COLO829 (cell line): ENCODE results near the gene TNPO2.
A peak's percentile ranks its signal among the peaks of the same experiment; 100 is the strongest.
"Not testable (repeated sequence)": the region's sequence is repeated elsewhere in the genome, so short reads cannot be mapped to it uniquely, and the experiment has no call there.

Experiments
- DNase-seq: peaks from one replicate; pipeline ENCODE4 v3.0.0; 2012; ENCODE audit warnings: low spot score

The TNPO2 gene

DNA sequence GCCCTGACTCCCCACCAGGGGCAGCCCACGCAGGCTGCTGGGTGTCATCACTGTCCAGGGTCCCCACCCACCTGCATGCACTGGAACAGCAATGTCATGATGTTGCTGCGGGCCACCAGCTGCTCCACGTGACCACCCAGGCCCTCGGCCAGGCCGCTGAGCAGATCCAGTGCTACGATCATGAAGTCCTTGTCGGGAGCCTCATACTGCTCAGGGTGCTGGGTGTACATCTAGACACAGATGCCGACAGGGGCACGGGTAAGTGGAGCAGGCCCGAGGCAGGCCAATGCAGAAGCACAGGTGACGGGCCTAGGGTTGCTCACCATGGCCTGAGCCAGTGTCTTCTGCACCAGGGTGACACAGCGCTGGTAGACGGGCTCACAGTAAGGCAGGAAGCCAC lies 18.6 kb downstream of the TNPO2 start:
- DNase-seq: no peak

DNA sequence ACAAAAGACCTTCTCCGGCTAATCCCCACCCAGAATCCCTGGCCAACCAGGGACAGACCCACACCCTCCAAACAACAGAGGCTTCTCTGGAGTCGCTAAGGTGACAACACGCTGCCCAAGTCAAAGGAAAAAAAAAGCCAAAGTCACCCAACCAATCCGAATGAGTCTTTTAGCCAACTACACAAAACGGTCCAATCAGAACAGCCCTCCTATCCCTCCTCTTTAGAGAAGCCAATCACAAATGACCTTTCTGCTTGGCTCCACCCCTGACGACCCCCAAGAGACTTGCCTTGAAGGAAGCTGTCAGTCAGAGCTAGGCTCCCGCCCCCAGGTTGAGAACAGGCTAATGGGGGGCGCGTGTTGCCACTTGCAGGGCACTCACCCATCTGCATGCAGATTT lies 20.7 kb downstream of the TNPO2 start:
- DNase-seq: peak; percentile 69

DNA sequence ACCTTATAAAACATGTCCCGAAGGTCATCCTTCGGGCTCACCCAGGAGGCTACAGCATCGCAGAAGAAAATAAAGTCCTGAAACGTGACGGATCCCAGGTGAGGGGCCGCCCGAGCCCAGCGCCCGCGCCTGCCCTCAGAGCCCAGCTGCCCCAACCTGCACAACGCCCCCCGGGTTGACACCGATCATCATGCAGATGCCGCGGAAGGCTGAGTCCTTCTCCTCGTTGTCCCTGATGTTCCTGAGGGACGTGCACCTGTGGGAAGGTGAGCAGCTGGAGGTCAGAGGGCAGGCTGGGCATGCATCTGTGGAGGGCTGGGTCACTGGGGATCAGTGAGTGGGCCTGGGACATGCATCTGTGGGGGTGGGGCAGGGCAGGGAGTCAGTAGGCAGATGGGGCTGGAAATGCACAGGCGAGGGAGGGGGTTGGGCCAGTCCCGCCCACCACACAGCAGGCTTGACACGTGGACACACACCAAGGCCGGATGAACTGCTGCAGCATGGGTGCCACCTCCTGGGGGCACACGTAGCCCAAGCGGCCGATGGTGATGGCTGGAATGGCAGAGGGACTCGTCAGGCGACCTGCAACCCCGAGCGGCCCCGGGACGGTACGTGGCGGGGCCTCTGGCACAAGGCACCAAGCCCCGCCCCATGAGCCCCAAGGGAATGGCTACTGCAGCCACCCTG lies 22.0 kb downstream of the TNPO2 start:
- DNase-seq: no peak

DNA sequence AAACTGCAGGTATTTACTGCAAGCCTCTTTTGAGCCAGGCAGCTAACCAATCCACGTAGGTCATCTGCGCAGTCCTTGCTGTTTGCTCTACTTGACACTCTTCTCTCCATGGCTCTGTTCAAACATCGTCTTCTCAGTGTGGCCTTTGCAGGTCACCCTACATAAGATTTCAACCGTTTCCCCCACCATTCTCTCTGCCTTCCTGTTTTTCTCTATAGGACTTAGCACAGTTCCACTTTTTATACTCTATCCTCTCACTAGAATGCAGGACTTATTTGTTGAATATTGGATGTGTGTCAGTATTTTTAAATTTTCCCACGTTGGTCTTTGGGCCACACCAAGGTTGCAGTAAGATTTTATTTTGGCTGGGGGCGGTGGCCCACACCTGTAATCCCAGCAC lies 25.6 kb downstream of the TNPO2 start:
- no peak for DNase-seq

DNA sequence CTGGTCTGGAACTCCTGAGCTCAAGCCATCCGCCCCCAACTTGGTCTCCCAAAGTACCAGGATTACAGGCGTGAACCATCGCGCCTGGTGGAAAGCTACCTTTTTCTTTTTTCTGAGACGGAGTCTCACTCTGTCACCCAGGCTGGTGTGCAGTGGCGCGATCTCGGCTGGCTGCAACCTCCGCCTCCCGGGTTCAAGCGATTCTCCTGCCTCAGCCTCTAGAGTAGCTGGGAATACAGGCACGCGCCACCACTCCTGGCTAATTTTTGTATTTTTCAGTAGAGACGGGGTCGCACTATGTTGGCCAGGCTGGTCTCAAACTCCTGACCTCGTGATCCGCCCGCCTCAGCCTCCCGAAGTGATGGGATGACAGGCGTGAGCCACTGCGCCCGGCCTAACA lies 26.3 kb downstream of the TNPO2 start:
- not testable (repeated sequence) for DNase-seq

DNA sequence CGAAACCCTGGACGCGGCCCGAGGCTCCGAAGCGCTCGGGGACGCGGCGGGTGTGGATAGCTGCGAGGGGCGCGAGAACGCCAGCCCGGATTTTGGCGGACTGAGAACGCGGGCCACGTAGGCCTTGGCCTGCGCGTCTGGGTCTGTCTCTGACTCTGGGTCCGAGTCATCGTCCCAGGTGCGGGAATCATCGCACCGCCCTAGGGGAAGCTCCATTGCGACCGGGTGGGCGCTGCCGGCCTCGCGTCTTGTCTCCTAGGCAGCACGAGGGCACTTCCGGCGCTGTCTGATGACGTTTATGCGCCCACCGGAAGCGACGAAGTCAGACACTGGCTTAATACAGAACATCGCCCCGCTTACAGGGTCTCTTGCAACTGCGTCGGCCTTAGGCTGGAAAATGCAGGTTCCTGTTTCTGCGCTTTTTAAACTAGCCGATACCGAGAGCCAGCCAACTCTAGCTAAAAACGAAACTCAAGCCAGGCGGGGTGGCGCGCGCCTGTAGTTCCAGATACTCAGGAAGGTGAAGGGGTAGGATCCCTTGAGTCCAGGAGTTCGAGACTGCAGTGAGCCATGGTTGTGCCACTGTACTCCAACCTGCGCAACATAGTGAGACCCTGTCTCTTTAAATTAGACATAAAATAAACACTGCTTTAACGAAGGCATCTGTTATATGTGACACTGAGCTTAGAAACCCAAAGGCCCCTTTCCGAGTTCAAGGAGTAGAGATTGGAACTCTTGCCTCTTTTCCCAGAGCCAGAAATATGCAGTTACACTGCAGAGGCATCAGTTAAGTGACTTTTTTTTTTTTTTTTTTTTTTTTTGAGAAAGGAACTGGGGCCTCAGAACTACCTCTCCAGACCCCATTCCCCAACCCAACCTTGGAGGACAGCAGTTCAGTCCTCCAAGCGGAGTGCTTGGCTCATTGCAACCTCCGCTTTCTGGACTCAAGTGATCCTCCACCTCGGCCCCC lies 27.1 kb downstream of the TNPO2 start, which contains the start of gene FBXW9:
Gene FBXW9 (minus strand): TSS at position 266 of the 970 bp plus-strand sequence. CDS start 50 bp downstream, at position 216.
- peak; percentile 92 for DNase-seq

DNA sequence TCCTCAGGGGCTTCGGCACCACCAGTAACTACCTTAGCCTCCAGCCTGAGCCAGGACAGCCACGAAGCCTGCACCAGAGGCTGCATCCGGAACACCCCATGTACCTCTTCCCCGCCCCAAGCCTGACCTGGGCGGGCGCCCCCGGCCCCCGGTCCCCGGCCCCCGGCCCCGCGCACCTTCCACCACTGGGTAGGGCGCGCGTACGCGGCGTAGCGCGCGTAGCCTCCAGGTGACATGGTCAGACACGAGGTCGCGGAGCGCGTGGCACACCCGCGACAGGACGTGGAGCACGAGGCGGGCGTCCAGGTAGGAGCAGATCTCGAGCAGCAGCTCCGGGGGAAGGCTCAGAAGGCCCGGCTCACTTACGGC lies 27.8 kb downstream of the TNPO2 start:
- no peak for DNase-seq

DNA sequence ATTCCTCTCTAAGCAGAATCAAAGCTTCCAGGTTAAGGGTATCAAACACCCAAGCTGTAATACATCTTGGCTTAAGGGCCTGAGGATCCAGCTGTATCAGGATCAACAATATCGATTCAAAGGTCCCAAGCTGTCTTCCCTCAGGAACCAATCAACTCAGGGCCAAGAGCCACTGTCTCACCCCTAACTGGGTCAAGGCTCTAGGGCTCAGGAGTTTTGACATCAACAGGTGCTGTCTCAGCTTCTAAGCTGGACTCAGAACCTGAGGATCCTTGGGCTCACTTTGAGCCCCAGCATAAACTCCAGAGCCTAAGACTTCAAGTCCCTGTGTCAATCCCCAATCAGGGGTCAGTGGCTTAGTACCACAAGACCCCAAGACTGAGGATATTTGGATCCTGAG lies 28.2 kb downstream of the TNPO2 start:
- DNase-seq: no peak

DNA sequence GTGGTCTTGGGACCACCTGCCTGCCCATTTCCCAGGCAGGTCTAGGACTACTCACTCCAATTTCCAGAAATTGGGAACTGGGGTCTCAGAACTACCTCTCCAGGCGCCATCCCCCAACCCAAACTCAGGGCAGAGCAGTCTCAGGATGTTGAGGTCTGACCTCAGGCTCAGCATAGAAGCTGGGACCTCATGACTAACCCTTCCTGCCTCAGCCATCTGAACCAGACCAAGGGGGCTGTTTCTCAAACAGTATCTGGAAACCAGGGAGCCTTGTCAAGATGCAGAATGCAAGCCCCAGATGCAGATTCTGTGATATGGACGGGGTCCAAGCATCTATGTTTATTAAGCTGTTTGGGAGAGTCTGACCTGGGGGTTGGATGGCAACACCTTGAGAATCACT lies 28.6 kb downstream of the TNPO2 start:
- no peak for DNase-seq

DNA sequence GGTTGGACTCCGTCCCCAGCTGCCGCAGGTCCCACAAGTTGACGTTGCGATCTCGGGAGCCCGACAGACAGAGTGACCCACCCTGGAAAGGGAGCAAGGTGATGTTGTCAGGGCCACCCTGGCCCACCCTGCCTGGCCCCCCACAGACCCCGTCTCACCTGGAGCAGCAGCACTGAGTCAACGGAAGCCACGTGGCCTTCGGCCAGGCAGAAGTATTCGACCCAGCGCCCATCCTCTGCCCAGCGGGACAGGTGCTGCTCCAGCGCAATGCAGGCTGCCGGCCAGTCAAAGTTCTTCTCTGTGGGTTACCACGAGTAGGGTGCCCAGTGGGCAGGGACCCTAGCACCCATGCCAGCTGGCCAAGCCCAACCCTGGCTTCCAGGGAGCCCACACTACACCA lies 29.1 kb downstream of the TNPO2 start:
- DNase-seq: no peak

DNA sequence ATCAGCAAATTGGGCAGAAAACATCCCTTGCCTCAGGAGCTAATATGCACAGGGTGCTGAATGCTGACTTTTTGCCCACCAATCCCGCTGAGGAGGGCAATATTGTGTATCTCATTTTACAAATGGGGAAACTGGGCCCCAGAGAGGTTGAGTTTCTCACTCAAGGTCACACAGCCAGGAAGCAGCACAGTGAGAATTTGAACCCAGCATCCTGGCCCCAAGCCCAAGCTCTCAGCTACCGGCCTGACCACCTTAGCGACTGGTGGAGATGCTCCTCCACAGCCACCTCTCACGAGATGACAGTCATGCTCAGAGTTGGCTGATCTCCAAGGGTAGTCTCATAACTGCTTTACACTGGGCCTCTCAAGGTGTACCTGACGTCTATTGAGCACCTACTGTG lies 30.8 kb downstream of the TNPO2 start:
- no peak for DNase-seq

DNA sequence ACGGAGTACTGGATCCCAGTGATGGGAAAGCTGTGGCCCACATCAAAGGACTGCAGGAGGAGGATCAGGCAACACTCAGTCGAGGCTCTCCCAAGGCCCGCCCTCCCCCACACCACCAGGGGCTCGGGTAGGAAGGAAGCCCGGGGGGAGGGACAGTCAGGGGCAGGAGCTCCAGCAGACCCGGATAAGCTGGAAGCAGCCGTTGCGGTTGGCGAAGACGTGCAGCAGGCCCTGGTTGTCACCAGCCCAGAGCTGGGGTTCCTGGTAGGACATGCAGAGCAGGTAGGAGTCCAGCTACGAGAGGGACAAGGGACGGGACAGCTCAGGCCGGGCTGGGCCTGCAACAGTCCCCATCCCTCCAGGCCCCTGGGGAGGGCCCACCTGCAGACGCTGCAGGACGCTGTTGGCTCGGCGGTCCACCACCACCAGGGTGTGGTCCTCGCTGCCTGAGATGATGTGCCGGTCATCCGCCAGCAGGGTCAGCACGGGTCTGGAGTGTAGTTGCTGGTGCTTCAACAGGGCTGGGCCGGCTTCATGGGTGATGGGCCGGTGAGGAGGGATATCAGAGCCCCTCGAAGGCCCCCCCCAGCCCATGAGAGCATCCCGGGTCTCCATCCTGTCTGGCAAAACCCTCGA lies 34.0 kb downstream of the TNPO2 start:
- DNase-seq: no peak

DNA sequence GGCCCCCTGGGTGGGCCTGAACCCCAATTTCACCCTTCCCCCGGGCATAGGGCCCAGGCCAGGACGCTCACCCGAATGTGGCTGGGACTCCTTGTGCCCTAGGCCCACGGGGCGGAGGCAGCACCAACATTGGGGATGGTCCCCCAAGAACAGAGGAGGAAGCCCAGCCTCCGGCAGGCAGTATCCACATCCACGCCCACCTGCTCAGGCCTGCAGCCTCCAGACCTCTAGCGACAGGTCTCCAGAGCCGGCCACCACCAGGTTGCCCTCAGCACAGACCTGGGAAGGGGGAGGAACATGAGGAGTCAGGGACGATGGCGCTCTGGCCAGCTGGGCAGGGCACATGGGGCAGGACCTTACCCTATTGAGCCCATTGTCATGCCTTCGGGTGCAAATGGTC lies 34.7 kb downstream of the TNPO2 start:
- no peak for DNase-seq

DNA sequence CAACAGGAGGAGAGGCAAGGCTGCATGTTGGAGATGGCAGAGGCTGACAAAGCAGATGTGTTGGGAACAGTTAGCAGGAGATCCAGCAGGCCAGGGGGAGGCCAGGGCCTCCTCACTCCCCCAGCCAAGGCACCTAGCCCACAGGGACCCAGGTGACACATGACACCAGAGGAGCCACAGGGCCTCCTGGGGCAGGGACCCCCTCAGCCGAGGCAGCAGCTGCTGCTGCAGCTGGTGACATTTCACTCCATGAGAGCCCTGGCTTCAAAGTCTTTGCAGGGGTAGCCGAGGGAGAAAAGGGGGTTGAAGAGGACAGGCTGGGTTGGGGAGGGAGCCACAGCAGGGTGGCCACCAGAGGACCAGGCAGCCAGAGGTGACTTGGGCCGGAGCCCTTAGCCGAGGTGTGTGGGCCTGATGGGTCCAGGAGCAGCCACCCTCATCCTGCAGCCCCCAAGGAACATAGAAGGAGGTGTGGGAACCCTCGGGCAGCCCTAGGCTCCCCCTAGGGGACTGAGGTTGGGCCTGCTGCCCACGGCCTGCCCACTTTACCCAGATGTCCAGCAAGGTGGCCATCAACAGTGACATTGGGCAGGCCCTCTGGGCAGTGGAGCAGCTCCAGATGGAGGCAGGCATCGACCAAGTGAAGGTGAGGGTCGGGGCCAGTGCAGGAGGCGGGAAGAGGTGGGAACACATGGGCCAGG lies 36.1 kb downstream of the TNPO2 start, which contains the start of gene GNG14:
Gene GNG14 (plus strand): TSS at position 503 of the 701 bp plus-strand sequence. CDS start 51 bp downstream, at position 554.
- DNase-seq: no peak

DNA sequence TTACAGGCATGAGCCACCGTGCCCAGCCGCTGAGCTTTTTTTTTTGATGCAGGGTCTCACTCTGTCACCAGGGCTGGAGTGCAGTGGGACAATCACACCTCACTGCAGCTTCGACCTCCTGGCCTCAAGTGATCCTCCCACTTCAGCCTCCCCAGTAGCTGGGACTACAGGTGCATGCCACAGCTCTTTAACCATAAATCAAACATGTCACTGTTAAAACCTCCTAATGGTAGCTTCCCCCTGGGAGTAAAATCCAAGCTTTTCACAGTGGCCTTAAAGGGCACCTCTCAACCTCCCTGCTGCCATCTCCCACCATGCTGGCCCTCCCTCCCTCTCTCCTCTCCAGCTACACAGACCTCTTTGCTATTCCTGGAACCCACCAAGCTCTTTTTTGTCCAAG lies 37.9 kb downstream of the TNPO2 start:
- DNase-seq: no peak

DNA sequence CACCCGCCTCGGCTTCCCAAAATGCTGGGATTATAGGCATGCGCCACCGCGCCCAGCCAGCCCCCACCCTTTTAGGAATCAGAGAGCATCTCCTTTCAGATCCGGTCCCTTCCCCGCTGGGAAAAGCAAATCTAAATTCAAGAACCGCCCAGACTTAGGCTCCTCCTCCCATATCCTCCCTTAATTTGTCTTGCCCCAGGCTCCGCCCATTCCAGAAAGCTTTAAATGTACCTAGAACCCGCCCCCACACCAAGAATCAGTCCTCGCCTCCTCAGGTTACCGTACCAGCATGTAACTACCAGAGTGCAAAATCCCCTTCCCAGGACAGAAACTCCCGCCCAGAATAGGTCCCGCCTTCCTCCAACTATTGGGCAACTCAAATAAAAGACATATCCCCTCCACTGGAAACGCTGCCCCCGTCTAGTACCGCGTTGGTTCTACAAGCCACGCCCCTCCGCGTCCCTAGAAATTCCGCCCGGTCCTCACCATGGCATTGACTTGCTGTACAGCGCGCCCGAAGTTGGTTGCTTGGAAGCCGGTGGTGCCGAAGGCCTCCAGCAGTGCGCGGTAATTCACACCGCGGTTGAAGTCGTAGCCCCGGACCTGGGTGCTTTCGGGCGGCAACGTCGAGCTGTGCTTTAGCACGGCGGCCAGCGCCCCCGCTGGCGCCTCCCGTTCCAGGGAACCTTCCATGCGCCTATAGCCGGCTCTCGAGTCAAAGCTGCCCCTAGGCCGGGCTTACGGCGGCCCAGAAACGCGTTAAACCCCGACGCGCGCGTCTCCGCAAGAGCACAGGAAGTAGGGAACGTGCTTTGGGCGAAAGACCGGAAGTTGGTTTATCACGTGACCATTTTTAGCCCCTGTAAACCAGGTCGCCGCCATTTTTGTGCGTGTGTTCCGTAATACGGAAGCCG lies 42.4 kb downstream of the TNPO2 start, which contains the start of gene DHPS:
Gene DHPS (minus strand): TSS at position 807 of the 914 bp plus-strand sequence. CDS start 114 bp downstream, at position 693.
- DNase-seq: peak; percentile 98

DNA sequence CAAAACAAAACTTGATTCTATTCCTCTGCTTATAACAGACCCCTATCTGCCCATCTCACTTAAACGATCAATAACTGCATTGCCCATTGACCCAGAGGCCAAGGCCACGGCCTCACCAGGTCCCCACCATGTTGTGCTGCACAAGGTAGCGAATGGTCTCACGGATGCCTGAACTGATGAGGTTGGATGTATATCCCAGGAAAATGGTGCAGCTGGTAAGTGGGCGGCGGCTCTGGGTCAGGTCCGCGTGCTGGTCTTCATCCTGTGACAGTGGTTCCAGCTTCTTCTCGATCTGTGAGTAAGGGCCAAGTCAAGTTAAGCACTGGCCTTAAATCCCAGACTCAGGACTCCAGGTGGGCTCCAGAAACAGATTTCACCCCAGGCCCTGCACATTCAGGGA lies 43.7 kb downstream of the TNPO2 start:
- no peak for DNase-seq

DNA sequence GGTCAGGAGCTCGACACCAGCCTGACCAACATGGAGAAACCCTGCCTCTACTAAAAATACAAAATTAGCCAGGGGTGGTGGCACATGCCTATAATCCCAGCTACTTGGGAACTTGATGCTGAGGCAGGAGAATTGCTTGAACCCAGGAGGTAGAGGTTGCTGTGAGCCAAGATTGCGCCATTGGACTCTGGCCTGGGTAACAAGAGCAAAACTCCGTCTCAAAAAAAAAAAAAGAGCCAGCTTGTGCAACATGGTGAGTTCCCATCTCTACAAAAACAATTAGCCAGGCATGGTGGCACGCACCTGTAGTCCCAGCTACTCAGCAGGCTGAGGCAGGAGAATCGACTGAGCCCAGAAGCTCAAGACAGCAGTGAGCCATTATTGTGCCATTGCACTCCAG lies 45.7 kb downstream of the TNPO2 start:
- DNase-seq: not testable (repeated sequence)

DNA sequence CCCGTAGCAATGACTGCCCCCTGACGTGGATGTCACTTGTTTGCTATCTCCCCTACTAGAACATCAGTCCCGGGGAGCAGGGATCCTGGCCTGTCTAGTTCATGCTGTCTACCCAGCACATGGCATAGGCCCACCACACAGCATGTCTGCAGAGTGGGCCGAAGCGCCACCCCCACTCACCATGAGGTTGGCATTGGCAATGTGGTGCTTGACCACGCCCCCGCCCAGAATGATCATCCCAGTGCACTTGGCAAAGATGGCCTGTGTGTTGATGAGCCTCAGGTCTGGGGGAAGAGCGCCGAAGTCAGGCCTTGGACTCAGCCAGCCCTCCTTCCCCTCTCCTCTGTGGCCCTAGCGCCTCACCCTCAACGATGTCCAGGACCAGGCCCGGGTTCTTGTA lies 46.8 kb downstream of the TNPO2 start:
- DNase-seq: no peak

DNA sequence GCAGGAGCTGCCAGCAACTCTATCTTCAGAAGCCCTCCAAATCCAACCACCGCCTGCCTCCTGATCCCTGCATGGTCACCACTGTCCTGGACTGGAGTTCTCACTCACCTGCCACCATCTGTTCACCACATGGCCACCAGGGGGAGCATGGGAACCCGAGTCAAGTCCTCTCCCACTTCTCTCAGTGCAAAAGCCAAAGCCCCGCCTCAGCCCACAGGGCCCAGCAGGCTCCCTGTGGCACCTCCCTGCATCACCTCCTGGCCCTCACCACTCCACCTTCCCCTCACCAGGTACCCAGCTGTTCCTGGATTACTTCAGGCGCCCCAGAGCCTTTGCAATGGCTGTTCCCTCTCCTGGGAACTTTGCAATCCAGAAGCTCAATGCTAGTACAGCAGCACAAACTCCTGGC lies 47.3 kb downstream of the TNPO2 start:
- DNase-seq: peak; percentile 82

DNA sequence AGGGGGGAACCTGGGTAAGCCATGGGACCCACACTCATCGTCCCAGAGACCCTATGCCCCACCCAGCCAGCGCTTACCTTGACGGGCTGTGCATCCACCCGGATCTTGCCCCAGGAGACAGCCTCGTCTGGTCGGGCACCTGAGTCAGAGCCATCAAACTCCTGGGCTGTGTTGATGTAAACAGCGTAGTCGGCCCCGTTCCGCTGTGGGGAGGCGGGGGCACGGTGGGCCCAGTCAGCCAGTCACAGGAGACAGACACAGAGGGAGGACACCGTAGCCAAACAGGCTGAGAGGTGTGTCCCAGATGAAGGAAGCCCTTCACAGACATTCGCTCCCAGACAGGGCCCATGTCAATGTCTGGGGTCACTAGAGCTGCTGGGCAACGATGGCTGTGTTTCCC lies 47.8 kb downstream of the TNPO2 start:
- no peak for DNase-seq
